K562 (cell line): Measurements from ENCODE around the gene VANGL1. TPM values are rescaled to one million over a fixed set of nuclear protein-coding genes. Genes with fewer than 3 reads are reported as not detected.
A peak's percentile ranks its signal among the peaks of the same experiment; 100 is the strongest.

Source experiments
- ATAC-seq: fragments of 200-7000 bp; cut with Tn5 transposase; 3 replicates; pipeline ENCODE4 v1.9.1; 2020; ENCODE audit warnings: moderate library complexity
- BruUV-seq: library from RNA; stranded (reverse); fragments of 400-500 nt; replicated peaks from 2 replicates; lab custom pipeline; 2021; lab: Mats Ljungman, UMichigan
- CTCF ChIA-PET: fragments of 300-600 bp; formaldehyde crosslinking; extraction: SDS; loops from one replicate; lab custom pipeline; 2021; ENCODE audit warnings: low intra/inter-chr PET ratio; lab: Yijun Ruan, JAX
- POLR2A ChIA-PET: fragments of 300-600, 350-650 bp; sonication (Branson Sonifier 250); formaldehyde crosslinking; extraction: SDS; loops from one replicate; lab custom pipeline; 2021; ENCODE audit warnings: antibody characterized with exemption, inconsistent platforms; lab: Yijun Ruan, JAX
- DNase-seq, 4 experiments: peaks; one replicate each; pipeline versions ENCODE4 v3.0.0 to v3.0.0-alpha.2; 2011 to 2018; ENCODE audit warnings: low spot score in 3 of 4, mixed read lengths in 3 of 4; ENCODE audit errors: extremely low read depth in 1 of 4
- FAIRE-seq: peaks from 2 replicates; lab custom pipeline; 2011; peaks lifted over from hg19 to GRCh38; lab: Jason Lieb, UNC
- H2AFZ ChIP-seq: 2 replicates; pipeline ENCODE4 v1.6.0; 2011; ENCODE audit warnings: low read depth, low read length, control low read depth, inconsistent platforms
- H3K27ac ChIP-seq: fragments of 200-600 bp; 3 replicates; pipeline ENCODE4 v1.8.0; 2011; ENCODE audit warnings: low read depth, mild to moderate bottlenecking, control low read depth, inconsistent platforms, low read length, moderate library complexity, mixed read lengths; ENCODE audit errors: extremely low read depth
- H3K27me3 ChIP-seq, 2 experiments: fragments of 300-600 bp in 1 of 2; 2 replicates in 1 of 2; 3 replicates in 1 of 2; pipeline versions ENCODE4 v1.6.0 to v1.8.0; 2011; ENCODE audit warnings: inconsistent platforms in 2 of 2, low read length in 2 of 2, mild to moderate bottlenecking in 1 of 2, mixed read lengths in 1 of 2, moderate library complexity in 1 of 2; ENCODE audit not compliant: control insufficient read depth in 2 of 2, insufficient read depth in 2 of 2
- H3K36me3 ChIP-seq: fragments of 300-600 bp; 3 replicates; pipeline ENCODE4 v1.8.0; 2011; ENCODE audit warnings: mild to moderate bottlenecking, low read length, inconsistent platforms; ENCODE audit not compliant: control insufficient read depth, insufficient read depth
- H3K4me1 ChIP-seq, 2 experiments: fragments of 200-600 bp in 1 of 2; replicated peaks in 1 of 2; 2 replicates in 1 of 2; 3 replicates in 1 of 2; pipeline versions ENCODE4 v1.5.1 to v1.8.0; 2011; ENCODE audit warnings: inconsistent platforms in 2 of 2, low read length in 2 of 2, mild to moderate bottlenecking in 1 of 2, mixed read lengths in 1 of 2, moderate library complexity in 1 of 2; ENCODE audit not compliant: control insufficient read depth in 2 of 2, insufficient read depth in 2 of 2
- H3K4me2 ChIP-seq: 2 replicates; pipeline ENCODE4 v1.6.1; 2011; ENCODE audit warnings: low read length, control low read depth, inconsistent platforms, mixed read lengths; ENCODE audit not compliant: insufficient read depth
- H3K4me3 ChIP-seq: fragments of 200-600 bp; sonication (generic), shearing (Covaris generic); 2 replicates; pipeline ENCODE4 v1.5.1; 2016; ENCODE audit warnings: control low read depth, inconsistent platforms
- H3K79me2 ChIP-seq: fragments of 200-600 bp; 3 replicates; pipeline ENCODE4 v1.8.0; 2011; ENCODE audit warnings: low read length, inconsistent platforms; ENCODE audit not compliant: control insufficient read depth, insufficient read depth
- H3K9ac ChIP-seq, 2 experiments: 2 replicates each; pipeline versions ENCODE4 v1.6.0 to v1.6.1; 2011; ENCODE audit warnings: low read depth in 2 of 2, low read length in 2 of 2, control low read depth in 1 of 2, inconsistent platforms in 1 of 2, mild to moderate bottlenecking in 1 of 2, mixed read lengths in 1 of 2; ENCODE audit not compliant: insufficient read depth in 1 of 2
- H3K9me1 ChIP-seq: one replicate; pipeline ENCODE4 v1.6.0; 2011; ENCODE audit warnings: inconsistent platforms, mild to moderate bottlenecking, low read length, moderate library complexity; ENCODE audit not compliant: control insufficient read depth, insufficient read depth
- H3K9me3 ChIP-seq: replicated peaks from 2 replicates; pipeline ENCODE4 v1.5.1; 2011; ENCODE audit warnings: low read depth, low read length, inconsistent platforms; ENCODE audit not compliant: control insufficient read depth, insufficient read depth
- H4K20me1 ChIP-seq: replicated peaks from 2 replicates; pipeline ENCODE4 v1.6.1; 2011; ENCODE audit warnings: low read length, inconsistent platforms, mixed read lengths; ENCODE audit not compliant: control insufficient read depth, insufficient read depth
- DACH1 ChIP-seq: fragments of 450-650 bp; IDR thresholded peaks from 2 replicates; pipeline ENCODE4 v1.6.1; 2018; ENCODE audit not compliant: partially characterized antibody
- HIVEP1 ChIP-seq: fragments of 250-450 bp; sonication (Bioruptor Pico); IDR thresholded peaks from 2 replicates; pipeline ENCODE4 v1.4.0; 2020; ENCODE audit warnings: mild to moderate bottlenecking
- MGA ChIP-seq: fragments of 450-650 bp; IDR thresholded peaks from 2 replicates; pipeline ENCODE4 v1.6.1; 2016; ENCODE audit warnings: mild to moderate bottlenecking, moderate library complexity
- MYBL2 ChIP-seq, 2 experiments: fragments of 450-650 bp in 1 of 2; sonication (generic) in 1 of 2; formaldehyde crosslinking in 1 of 2; IDR thresholded peaks; 2 replicates each; pipeline versions ENCODE4 v1.6.1 to v1.8.1; 2017 to 2022; ENCODE audit warnings: borderline replicate concordance in 1 of 2, inconsistent platforms in 1 of 2, low read depth in 1 of 2, mild to moderate bottlenecking in 1 of 2, missing genetic modification reagents in 1 of 2, moderate library complexity in 1 of 2
- NR1H2 ChIP-seq: sonication (generic); formaldehyde crosslinking; IDR thresholded peaks from 2 replicates; pipeline ENCODE4 v1.4.0; 2020; ENCODE audit warnings: mild to moderate bottlenecking, missing genetic modification reagents
- SNAPC5 ChIP-seq: fragments of 250-450 bp; sonication (Bioruptor Pico); IDR thresholded peaks from 2 replicates; pipeline ENCODE4 v1.8.0; 2021; ENCODE audit warnings: moderate library complexity, mild to moderate bottlenecking, inconsistent platforms
- TAL1 ChIP-seq: fragments of 450-650 bp; IDR thresholded peaks from 2 replicates; pipeline ENCODE4 v1.6.1; 2016; ENCODE audit warnings: mild to moderate bottlenecking
- TRIM28 ChIP-seq: fragments of 450-650 bp; IDR thresholded peaks from 2 replicates; pipeline ENCODE4 v1.6.1; 2017
- XRCC3 ChIP-seq: fragments of 450-650 bp; IDR thresholded peaks from 2 replicates; pipeline ENCODE4 v1.6.1; 2017; ENCODE audit warnings: mild to moderate bottlenecking, moderate library complexity
- YY1 ChIP-seq, 3 experiments: IDR thresholded peaks; 2 replicates each; pipeline ENCODE4 v1.6.1; 2011; ENCODE audit warnings: low read length in 2 of 3, mild to moderate bottlenecking in 2 of 3, moderate library complexity in 2 of 3, borderline replicate concordance in 1 of 3, control low read depth in 1 of 3, low read depth in 1 of 3; ENCODE audit not compliant: insufficient read depth in 3 of 3, insufficient replicate concordance in 2 of 3, control insufficient read depth in 1 of 3, insufficient read length in 1 of 3; ENCODE audit errors: extremely low read depth in 1 of 3
- ZKSCAN8 ChIP-seq: fragments of 200-800 bp; sonication (Bioruptor generic); IDR thresholded peaks from 2 replicates; pipeline ENCODE4 v1.6.1; 2016; ENCODE audit warnings: missing genetic modification characterization, missing compliant biosample characterization
- WGBS: fragments of 100-300 bp; shearing (Covaris generic); methylation state at CpG from one replicate; pipeline ENCODE4 v1.1.6; 2016; ENCODE audit warnings: low coverage, mixed read lengths; ENCODE audit not compliant: insufficient coverage; ENCODE audit errors: missing lambda C conversion rate; 5-methylcytosine and 5-hydroxymethylcytosine counted together
- in situ Hi-C: fragments of 300-500 bp; cut with MboI; formaldehyde crosslinking; loops from 4 replicates; pipeline ENCODE4 v1.15.0; 2018; ENCODE audit warnings: inconsistent platforms, mixed read lengths
- intact Hi-C: fragments of 100-400 bp; cut with micrococcal nuclease; formaldehyde crosslinking; loops from 2 replicates; pipeline ENCODE4 v1.14.2; 2022
- polyA plus RNA-seq, 8 experiments: library from polyadenylated mRNA; depleted of rRNA in 4 of 8; stranded (reverse) in 5 of 8; unstranded in 3 of 8; fragments of >200 nt; fragmentation: Nextera tagmentation in 2 of 8; fragmentation: Illumina TruSeq in 1 of 8; extraction: Ambion mirVana in 2 of 8; extraction: Trizol in 1 of 8; gene quantifications; 2 replicates each; pipeline versions ENCODE4 v1.2.1 to v1.2.3, GENCODE V29; 2011 to 2014; ENCODE audit warnings: inconsistent platforms in 1 of 8, missing spikeins in 1 of 8
- total RNA-seq, 7 experiments: library from RNA; depleted of rRNA in 6 of 7; stranded (reverse); fragments of >200 nt in 6 of 7; fragmentation: Illumina TruSeq in 2 of 7; extraction: Trizol in 2 of 7; gene quantifications; 2 replicates each; pipeline versions ENCODE4 v1.2.1 to v1.2.3, GENCODE V29; 2011 to 2021; ENCODE audit warnings: low replicate concordance in 1 of 7

Gene VANGL1
- total and polyA plus RNA-seq, 9 of the 15 experiments (the other 6 are each of a cell fraction or from before 2014, with no cell fraction given), result 0.90 to 12.8 (median 9.6) TPM

- H3K79me2 ChIP-seq, result peaks cover 68% of the 10 kb centered on the region
- BruUV-seq, result no TSS peak
- H3K27me3 ChIP-seq, result no peaks in the 10 kb centered on the region
- no peak overlapping the region; the same call in 2 of the 3 replicates for H3K27ac ChIP-seq
- H3K4me2 ChIP-seq, result peak overlapping the region; percentile 36; the same call in 1 of the 2 replicates
- CTCF ChIA-PET, result no interaction called here
- H3K9me3 ChIP-seq, result no peaks in the 10 kb centered on the region; the same call in 1 of the 2 replicates
- peaks cover 7% of the 10 kb centered on the region; the same call in 2 of the 3 replicates for H3K36me3 ChIP-seq
- in situ Hi-C loops, result no loop called here
- H3K4me3 ChIP-seq, result no peak overlapping the region
- no peaks in the 10 kb centered on the region; the same call in 1 of the 2 replicates for H4K20me1 ChIP-seq
- DNase-seq, result peak in 2 of 4 experiments; percentile 37 to 41
- peaks cover 26 to 50% of the 10 kb centered on the region in 2 experiments for H3K4me1 ChIP-seq
- ATAC-seq, result no peak
- H3K9ac ChIP-seq, result peak overlapping the region in 1 of 2 experiments; percentile 70; a peak in 1 of 4 replicates
- 47% methylated on average over 1 of the region's 1 CpG for WGBS
- POLR2A ChIA-PET, result interaction anchor here (0.5 to 1.4 kb wide), 4 partner anchors 7 to 1547 kb away, joined by 3 to 4 read pairs (median 3); no protein-coding TSS in a partner anchor
- H3K9me1 ChIP-seq, result peaks cover 3% of the 10 kb centered on the region
- no peak overlapping the region for H2AFZ ChIP-seq
- intact Hi-C loops, result loop anchor here (5.0 kb wide), 1 partner anchor 34 kb away; no protein-coding TSS in a partner anchor
- no peak for FAIRE-seq
- no peak for TF ChIP-seq YY1 (IDR thresholded peaks at IDR 0.05; ENCODE audit: borderline replicate concordance in 1 of 3, control insufficient read depth in 1 of 3, extremely low read depth in 1 of 3, insufficient read depth in 3 of 3, insufficient read length in 1 of 3, insufficient replicate concordance in 2 of 3, low read depth in 1 of 3, low read length in 2 of 3)
- no peak for TF ChIP-seq XRCC3
- TF ChIP-seq HIVEP1 (CRISPR knock-in tag), result no peak
- TF ChIP-seq MYBL2 (IDR thresholded peaks at IDR 0.05; ENCODE audit: low read depth), result no peak
- TF ChIP-seq MYBL2 (CRISPR knock-in tag; IDR thresholded peaks at IDR 0.05; ENCODE audit: borderline replicate concordance), result no peak
- TF ChIP-seq DACH1, result no peak
- no peak for TF ChIP-seq MGA
- TF ChIP-seq TAL1, result no peak
- TF ChIP-seq NR1H2 (CRISPR knock-in tag), result no peak
- TF ChIP-seq SNAPC5 (CRISPR knock-in tag), result no peak
- no peak for TF ChIP-seq ZKSCAN8 (CRISPR knock-in tag)
- no peak for TF ChIP-seq TRIM28
Observed at GRCh38 chr1:115643666-115644065, 1.9 kb downstream of the VANGL1 start.
